SHP77 treated with DMSO at 0.1 percent for 48 hours (cell line): ENCODE results near the gene CLASRP.

Experiments
- DNase-seq: peaks from one replicate; lab custom pipeline; 2025; lab: John Stamatoyannopoulos, UW

CLASRP gene

DNA sequence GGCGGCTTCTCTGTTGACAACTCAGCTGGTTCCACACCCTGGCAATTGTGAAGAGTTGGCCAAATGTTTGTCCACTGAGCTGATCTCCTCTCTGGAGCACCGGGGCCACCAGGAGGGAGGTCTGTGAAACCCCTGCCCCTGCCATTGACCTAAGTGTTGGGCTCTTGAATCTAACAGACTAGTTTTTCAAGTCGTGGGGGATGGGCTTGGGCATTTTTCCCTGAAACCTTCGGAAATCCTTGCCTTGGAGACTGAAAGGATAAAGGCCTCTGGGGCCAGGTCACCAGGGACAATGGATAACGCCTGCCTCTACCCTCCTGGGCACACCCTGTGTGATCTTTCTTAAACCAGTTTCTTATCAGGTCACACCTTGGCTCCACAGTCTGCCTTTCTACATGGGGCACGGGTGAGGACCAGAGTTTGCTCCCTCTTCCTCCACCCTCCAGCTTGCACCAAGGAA is 41.1 kb downstream of the CLASRP start:
- DNase-seq, result no peak

DNA sequence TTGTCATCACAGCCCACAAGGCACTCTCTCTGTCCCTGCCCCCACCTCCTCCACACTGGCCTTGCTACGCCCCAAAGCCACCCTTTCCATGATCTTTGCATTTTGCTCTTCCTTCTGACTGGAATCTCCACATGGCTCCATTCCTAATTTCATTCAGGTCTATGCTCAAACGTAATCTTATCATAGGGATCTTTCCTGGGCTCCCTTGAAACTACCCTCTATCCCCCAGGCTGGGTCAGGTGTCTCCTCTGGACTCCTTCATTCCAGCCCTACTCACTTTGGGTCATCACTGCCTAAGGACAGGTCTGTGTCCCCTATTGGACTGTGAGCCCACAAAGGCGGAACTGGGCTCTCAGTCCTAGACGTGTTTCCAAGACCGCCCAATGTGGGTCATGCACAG is 43.3 kb downstream of the CLASRP start:
- no peak for DNase-seq

DNA sequence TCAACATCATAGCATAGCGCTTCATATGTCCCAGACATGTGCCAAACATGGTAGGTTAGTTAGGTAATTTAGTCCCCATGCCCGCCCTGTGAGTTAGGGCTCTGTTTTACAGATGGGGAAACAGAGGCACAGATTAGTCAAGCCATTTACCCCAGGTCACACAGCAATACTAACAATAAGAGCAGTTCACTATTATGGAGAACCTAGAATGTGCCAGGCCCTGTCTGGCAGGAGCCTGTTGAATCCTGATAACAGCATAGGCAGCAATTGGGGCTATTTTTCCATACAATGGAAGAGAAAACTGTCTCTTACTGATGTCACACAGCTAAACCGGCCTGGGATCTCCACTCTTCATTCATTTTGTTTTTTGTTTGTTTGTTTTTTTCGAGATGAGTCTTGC is 47.6 kb downstream of the CLASRP start:
- DNase-seq, result no peak

DNA sequence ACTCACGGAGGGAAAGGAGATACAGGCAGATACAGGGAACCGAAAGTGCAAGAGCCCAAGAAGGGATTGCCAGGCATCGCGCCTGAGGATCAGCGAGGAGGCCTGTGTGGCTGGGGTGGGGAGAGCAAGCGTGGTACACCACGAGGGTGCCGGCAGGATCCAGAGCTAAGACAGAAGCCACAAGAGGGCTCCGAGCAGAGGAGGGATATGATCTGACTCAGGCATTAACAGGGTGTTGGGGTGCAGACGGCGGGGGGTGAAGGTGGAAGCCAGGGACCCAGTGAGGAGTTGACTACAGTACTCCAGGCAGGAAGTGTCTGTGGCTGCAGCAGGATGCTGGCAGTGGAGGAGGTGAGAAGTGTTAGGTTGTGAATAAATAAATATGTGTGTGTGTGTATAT is 48.7 kb downstream of the CLASRP start:
- DNase-seq, result no peak

DNA sequence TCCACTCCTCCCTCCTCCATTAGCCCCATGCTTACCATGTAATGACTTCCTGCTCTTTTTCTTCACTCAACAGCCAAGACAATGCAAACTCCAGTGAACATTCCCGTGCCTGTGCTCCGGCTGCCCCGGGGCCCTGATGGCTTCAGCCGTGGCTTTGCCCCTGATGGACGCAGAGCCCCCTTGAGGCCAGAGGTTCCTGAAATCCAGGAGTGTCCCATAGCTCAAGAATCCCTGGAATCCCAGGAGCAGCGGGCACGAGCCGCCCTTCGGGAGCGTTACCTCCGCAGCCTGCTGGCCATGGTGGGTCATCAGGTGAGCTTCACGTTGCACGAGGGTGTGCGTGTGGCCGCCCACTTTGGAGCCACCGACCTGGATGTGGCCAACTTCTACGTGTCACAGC is 51.2 kb downstream of the CLASRP start:
- no peak for DNase-seq

DNA sequence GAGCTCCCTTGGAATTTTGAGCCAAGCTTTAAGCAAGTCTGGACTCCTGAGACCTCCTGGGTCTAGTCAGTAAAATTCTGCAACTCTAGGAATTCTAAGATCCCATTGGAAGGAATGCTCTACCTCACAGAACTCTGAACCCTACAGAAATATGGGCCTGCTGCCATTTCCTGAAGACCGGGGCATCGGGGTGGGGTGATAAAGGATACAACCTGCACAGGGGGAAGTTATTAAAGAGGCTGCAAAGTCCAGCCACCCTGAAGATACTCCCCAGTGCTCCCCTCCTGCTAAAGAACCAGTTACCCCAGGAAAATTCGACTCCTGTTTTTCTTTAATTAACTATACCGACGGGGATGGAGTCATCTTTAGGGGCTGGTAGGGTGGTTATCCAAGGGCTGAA is 51.8 kb downstream of the CLASRP start:
- DNase-seq, result no peak

DNA sequence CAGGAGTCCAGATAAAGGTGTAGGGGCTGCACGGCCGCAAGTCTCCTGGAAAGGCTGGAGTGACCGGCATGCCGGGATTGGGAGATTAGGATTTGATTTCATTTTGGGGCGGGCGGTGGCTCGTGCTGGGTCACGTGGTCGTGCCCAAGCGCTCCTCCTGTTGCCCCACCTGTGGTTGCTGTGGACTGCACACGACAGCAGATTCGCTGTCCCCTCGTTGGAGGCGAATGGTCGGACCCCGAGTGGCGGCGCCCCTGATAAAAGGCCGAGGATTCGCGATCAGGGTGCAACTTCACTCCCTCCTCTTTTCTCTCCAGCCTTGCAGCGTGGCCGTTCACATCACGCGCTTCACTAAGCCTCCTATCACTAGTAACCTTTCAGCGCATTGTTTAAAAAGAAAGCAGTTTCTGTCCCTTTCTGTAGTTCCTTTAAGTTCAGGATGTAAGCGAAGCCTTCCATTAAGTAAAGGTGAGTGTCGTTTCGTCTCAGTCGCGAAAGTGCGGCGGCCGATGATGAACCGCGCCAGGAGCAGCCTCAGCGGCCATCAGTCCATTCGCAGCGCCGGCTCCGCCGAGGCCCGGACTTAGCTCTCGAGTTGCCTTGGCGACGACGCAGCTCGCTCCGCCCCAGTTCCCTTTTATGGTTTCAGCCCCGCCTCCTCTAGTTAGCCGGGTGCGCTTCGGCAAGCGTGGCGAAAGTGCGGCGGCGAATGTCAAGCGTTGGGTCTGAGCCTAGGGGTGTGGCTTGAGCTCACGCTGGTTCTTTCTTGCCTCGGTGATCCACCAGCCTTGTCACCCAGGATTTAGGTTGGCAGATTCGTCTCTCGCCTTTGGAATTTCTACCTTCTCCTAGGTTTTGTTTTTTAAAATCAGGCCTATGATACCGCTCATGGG is 52.4 kb downstream of the CLASRP start:
- peak; percentile 95 for DNase-seq

DNA sequence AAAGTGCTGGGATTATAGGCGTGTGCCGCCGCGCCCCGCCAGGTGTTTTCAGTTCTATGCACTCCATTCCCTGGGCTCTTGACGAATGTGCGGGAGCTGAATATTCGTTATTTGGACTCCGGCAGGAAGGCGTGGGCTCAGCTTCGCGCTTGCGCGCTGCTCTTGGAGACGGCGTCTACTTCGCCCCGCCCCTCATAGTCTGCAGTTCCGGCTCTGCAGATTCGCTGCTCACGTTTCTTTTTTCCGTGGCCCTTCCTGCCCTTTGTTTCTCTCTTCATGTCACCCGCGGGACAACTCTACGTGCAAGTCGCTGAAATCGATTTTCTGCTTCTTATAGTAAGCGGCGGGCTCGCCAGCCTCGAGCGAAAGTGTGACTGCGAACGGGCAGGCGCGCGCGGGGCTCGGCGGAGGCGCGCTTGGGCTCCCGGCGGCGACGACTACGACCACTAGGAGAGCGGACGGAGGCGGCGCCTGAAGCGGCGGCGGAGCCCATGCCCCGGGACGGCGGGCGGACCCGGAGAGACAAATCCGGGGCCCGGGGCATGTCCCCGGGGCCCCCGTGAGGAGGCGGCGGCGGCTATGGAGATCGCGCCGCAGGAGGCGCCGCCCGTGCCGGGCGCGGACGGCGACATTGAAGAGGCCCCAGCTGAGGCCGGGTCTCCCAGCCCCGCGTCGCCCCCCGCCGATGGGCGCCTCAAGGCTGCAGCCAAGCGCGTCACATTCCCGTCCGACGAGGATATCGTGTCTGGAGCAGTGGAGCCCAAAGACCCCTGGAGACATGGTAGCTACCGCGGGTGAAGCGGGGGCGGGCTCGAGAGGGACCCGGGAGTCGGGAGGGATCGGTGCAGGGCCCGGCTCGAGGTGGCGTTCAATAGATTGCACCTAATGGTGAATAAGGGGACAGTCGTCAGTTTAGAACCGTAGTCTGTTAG is 54.2 kb downstream of the CLASRP start, which contains the start of gene PPP1R37:
Gene PPP1R37, plus strand, starts transcription at position 433 of the 932 bp plus-strand sequence. Its CDS starts 147 bp downstream, at position 580.
- peak; percentile 82 for DNase-seq

DNA sequence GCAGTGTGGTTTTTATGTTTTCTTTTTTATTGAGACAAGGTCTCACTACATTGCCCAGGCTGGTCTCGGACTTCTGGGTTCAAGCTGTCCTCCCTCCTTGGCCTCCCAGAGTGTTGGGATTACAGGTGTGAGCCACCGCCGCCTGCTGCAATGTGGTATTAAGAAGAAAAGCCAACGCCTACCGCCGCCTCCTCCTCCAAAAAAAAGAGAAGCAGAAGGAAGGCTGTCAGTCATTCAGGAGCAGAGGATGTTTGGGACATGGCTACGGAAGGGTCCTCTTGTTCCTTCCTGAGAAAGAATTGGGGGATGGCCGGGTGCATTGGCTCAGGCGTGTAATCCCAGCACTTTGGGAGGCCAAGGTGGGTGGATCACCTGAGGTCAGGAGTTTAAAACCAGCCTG is 55.3 kb downstream of the CLASRP start:
- DNase-seq, result no peak

DNA sequence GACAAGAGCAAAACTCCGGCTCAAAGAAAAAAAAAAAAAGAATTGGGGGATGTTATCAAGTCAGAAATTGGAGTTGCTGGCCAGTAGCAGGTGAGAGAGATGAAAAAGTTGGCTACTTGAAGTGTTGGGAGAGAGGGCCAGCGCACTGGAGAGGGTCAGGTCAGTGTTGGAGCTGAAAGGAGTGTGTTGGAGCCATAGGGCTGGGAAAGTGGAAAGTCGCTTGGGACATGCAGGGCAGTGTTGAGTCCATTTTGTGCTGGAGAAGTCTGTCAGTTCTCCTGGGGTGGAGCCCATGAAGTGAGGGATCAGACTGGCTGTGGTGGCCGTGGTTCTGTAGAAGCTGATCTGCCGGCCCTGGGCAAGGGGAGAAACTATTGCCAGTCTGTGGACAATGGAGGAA is 55.9 kb downstream of the CLASRP start:
- no peak for DNase-seq

DNA sequence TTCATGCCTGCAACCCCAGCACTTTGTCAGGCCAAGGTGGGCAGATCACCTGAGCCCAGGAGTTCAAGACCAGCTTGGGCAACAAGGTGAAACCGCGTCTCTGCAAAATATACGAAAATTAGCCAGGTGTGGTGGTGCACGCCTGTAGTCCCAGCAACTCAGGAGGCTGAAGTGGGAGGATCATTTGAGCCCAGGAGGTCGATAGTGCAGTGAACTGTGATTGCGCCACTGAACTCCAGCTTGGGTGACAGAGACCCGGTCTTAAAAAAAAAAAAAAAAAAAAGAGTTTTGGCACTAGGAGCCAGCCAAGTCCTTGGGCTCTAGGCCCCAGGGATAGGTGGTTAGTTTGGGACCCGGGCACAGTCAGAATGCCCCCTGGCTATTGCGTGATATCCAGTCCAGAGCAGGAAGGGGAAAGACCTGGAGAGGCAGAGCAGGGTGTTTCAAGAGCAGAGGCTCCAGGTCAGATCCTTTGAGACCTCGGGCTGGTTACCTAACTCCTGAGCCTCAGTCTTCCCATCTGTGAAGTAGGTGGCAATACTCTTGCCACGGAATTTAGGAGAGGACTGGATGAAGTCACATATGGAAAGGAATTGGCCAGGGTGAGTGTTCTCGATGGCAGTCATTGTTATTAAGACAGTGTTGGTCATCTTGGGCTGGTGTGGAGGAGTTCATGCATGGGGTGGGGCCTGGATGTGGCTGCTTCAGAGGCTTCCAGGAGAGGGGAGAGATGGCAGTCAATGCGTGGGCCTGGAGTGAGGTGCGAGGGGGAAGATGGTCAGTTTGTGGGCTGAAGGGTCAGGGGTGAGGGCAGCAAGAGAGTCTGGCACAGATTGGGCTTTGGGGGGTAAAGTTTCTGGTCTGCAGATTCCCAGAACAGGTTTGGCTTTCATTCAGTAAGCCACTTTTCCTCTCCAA is 56.9 kb downstream of the CLASRP start:
- no peak for DNase-seq

DNA sequence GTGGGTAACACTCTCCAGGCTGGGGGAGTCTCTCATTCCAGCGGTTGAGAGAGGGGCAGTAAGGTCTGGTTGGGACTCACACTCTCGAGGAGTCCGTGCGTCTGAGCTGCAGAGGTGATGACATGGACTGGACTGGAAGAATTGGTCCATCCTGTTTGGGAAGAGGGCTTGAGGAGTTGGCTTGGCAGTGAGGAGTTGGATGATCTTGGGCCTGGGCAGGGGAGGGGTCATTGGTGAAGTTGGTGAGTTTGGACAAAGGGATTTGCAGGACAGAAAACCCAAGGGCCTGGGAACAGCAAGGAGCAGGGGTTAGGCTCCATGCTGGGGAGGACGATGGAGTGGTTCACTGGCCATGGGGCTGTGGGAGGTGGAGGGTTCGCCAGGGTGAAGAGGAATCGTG is 57.9 kb downstream of the CLASRP start:
- DNase-seq, result no peak

DNA sequence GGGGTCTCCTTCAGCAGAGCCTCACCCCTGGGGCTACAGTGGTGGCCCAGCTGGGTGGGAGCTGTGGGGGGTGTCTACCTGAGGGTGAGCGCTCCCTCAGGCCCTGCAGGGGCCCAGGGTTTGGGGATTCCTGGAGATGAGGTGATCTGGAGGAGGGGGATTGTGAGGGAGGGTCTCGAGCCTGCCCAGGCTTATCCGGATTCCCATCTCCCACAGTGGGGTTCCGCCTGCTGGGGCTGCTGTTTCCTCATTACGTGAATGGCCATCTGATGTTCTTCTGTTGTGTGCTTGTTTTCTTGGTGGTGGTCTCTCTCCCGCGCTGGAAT is 58.6 kb downstream of the CLASRP start:
- no peak for DNase-seq

DNA sequence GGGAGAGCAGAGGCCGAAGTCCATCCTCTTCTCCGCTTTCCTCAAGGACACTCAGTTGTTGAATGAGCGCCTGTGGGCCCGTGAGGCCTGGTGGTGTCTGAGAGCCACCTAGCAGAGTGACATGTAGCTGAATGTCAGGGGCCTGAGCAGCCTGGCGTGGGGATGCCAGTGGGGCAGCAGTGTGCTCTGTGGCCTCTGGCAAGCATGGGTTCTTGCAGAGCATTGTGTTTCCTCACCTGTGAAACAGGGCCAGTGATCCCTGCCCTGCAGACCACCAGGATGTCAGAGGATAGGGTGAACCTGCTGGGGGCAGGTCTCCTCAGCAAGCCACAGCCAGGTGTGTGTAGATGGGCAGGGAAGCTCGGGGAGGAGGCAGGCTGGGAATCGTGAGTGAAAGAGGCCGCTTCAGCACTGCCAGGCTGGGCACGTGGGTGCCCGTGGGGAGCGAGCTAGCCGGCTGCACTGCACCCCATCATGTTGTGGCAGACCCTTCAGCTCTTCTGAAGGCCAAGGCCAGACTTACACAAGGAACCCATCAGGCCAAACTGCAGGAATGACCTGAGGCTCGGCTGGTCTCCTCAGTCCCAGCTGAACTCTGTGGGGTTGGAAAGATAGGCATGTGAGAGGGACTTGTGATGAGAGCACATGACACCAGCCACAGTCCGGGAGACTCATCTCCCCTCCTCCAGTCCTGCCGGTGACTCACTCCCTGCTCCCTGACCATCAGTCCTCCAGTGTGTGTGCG is 59.1 kb downstream of the CLASRP start:
- no peak for DNase-seq

DNA sequence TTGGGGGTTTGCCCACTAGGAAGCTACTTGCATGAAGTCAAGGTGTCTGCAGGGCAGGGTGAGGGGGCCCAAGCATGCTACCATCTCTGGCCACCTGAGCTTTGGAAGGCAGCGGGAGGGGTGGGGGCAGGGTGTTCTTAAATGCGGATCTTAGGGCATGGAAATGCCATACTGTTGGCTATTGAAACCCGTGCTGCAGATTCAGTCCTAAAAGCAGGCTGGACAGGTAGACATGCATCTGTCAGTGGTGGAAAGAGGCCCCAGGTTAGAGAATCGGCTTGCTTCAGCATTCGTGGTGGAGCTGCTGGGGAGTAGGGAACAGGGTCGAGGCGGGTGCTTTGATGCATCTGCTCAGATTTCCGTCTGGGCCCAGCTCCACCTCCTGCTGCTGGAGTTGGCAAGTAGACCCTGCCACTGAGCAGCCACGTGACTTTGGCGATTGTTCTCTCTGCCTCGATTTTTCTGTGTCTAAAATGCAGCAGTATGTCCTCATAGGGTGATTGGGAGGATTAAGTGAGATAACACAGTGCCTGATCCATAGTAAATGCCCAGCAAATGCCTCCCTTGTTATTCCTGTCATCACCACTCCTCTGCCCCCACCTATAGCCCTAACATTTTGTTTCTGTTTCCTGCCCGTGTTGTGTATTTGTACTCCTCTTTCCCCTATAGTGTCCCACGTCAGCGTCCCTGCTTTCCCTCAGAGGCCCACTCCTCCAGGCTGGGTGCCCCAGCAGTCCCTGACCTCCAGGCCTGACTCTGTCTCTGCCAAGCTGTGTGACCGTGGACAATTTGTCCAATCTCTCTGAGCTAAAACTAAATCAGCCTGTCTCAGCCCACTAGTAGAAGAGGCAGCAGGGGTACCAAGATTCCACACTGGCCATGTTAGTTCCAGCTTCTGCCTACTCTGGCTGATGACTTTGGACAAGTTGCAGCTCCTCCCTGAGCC is 59.9 kb downstream of the CLASRP start:
- DNase-seq, result no peak

DNA sequence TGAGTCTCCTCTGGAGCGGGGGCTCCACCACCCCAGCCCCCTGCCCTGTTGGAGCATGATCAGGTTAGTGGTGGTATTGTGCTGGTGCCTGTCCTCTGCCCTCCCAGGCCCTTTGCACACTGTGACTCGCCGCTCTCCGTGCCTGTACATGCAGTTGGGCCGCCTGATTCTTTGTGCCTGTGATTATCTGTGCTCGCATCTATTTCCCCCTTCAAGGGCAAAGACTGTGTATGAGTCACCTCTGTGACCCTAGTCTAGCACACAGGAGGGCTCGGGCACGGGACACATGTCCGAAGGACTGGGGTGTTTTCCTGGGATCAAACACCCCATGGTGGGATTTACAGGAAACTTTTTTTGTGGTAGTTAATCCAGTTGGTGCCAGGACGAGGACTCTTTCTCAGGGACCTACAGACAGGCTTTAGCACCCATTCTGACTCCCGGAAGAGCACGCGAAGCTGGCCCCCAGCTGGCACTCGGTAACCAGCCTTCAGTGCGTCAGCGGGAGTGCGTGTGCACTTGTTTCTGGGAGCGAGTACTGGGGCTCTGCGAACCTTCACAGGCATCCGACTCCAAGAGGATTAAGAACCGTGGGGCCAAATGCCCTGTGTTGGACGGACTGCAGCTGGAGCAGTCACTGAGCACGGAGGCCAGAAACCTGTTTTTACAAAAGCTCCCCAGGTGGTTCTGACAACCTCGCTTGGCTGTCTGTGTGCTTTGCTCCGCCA is 60.8 kb downstream of the CLASRP start:
- no peak for DNase-seq

DNA sequence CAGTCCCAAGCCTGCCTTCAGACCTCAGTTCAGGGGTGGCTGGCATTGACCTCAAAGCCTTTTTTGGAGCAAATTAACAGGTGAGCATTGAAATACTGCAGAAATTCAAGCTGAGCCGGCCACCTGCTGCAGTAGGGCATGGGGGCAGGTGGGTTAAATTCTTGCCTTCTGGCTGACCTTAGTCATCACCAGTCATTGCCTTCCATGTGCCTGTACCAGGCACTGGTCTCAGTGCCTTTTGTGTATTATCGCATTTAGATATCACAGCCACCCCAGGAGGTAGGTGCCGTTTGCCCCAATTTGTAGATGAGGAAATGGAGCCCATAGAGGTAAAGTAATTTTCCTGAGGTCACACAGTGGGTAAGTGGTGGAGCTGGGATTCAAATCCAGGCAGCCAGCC is 61.4 kb downstream of the CLASRP start:
- DNase-seq, result no peak

DNA sequence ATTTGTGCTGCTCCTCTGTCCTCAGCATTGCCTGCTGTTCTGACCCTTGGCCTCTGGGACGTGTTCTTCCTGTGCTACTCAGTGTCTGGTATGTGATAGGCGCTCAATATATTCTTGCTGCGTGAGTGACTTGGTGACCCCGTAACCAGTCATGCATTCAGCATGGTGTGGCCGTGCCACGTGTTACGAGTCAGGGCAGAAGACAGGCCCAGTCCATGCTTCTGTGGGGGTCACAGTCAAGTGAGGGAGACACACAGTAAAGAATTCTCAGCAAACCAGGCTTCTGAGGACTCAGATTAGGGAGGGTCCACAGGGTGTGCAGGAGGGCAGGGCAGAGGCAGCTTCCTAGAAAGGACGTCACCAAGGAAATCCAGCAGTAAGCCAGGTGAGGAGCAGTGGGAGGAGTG is 62.0 kb downstream of the CLASRP start:
- no peak for DNase-seq

DNA sequence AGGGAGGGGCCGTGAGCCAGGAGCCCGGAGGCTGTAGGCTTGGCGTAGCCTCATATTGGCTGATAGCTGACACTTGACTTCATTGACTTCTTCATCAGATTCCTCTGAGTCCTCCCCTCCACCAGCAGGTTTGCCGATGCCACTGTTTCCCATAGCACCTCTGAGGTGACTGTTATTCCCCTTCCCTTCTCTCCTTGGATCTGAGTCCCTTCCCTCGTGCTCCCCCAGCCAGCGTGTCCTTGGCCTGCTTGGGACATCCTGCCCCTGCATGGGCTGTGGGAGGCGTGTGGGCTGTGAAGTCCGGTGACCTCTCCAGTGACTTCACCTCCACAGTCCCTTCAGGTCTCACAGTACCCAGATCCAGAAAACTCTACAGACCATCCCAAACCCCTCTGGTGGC is 63.0 kb downstream of the CLASRP start:
- DNase-seq, result no peak
